ENCODE measurements around the gene CYP39A1.

CYP39A1 gene, protein sequence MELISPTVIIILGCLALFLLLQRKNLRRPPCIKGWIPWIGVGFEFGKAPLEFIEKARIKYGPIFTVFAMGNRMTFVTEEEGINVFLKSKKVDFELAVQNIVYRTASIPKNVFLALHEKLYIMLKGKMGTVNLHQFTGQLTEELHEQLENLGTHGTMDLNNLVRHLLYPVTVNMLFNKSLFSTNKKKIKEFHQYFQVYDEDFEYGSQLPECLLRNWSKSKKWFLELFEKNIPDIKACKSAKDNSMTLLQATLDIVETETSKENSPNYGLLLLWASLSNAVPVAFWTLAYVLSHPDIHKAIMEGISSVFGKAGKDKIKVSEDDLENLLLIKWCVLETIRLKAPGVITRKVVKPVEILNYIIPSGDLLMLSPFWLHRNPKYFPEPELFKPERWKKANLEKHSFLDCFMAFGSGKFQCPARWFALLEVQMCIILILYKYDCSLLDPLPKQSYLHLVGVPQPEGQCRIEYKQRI

DNA sequence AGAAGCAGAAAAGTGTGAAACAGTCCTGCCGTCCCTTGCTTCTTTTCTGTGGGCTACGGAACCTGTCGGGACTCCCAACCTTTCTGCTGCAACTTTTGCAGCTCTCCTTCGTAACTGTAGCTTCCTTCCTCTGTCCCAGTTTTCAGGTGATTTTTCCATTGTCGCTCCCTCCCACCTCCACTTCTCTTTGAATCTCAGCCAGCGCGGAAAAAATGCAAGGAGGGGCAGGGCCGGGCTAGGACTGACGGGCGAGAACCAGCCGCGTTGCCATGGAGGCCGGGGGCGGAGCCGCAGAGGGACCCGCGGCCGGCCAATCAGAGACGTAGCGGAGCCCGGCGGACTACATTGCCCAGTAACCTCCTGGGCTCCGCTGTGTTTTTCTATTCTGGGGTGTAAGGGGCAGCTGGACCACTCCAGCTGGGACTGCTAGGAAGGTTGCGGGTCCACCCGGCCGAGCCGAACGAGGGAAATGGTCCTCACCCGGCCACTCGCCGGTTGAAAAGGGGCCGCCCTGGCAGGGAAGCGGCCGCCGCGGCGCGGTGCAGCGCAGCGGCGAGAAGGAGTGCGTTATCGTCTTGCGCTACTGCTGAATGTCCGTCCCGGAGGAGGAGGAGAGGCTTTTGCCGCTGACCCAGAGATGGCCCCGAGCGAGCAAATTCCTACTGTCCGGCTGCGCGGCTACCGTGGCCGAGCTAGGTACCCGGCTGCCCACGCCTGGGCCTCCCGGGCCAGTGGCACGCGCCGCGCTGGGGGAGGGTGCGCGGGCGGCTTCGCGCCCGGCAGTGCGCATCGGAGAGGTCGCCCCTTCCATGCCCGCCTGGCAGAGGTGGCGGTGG, at the start of gene CYP39A1, which contains the start of gene SLC25A27:
Gene CYP39A1 (minus strand): TSS at position 216 of the 836 bp plus-strand sequence. CDS start 236 bp downstream, outside the sequence.
Gene SLC25A27 (plus strand): TSS at position 373 of the 836 bp plus-strand sequence. CDS start 218 bp downstream, at position 591.
- H3K9me3 Mint-ChIP-seq, result no peaks in the 10 kb centered on the region
- peaks cover 13% of the 10 kb centered on the region for H3K4me1 Mint-ChIP-seq
- DNase-seq (ENCODE audit: low spot score in 2 of 2), result peak; percentile 37 to 49
- ATAC-seq (replicated peaks; ENCODE audit: extremely low read depth, poor library complexity, severe bottlenecking), result peak; percentile 96
- H3K27me3 Mint-ChIP-seq, result peaks cover 70% of the 10 kb centered on the region
- H3K4me3 Mint-ChIP-seq, result peak within 1 kb of the TSS; percentile 82
- H3K36me3 Mint-ChIP-seq (ENCODE audit: insufficient read depth), result peaks cover 5% of the 10 kb centered on the region
- H3K27ac Mint-ChIP-seq (ENCODE audit: low read depth), result no peak within 1 kb of the TSS

GRCh38 chr6:46699970-46700369, 47.4 kb upstream of the CYP39A1 start:
- H3K27ac Mint-ChIP-seq (ENCODE audit: low read depth), result no peak overlapping the region
- DNase-seq (ENCODE audit: low spot score in 2 of 2), result no peak
- no peaks in the 10 kb centered on the region for H3K36me3 Mint-ChIP-seq (ENCODE audit: insufficient read depth)

DNA sequence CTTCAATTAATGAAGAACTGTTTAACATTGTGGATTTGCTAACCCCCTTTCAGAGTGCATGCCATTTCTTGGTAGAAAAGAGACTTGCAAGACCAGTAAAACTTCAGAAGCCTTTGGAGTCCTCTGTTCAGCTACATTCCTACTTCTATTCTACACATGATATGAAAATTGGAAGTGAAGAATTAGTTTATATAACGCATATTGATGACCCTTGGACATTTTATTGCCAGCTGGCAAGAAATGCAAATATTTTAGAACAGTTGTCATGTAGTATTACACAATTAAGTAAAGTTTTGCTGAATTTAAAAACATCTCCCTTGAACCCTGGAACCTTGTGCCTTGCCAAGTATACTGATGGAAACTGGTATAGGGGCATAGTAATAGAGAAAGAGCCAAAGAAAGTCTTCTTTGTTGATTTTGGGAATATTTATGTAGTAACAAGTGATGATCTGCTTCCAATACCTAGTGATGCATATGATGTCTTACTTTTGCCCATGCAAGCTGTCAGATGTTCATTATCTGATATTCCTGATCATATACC, 38.4 kb upstream of the CYP39A1 start:
- Mint-ChIP-seq H3K27ac (ENCODE audit: low read depth) (no peak overlapping the region), H3K4me1 (no peaks in the 10 kb centered on the region), H3K36me3 (ENCODE audit: insufficient read depth) (peaks cover 6% of the 10 kb centered on the region), H3K27me3 (peaks cover 44% of the 10 kb centered on the region), H3K4me3 (no peak overlapping the region), H3K9me3 (no peaks in the 10 kb centered on the region)
- DNase-seq (ENCODE audit: low spot score in 2 of 2) (no peak), ATAC-seq (replicated peaks; ENCODE audit: extremely low read depth, poor library complexity, severe bottlenecking) (no peak)

More at GRCh38 chr6:46699970-46700369, 47.4 kb upstream of the CYP39A1 start:
- Mint-ChIP-seq H3K27me3 (peaks cover 55% of the 10 kb centered on the region), H3K4me3 (no peak overlapping the region), H3K9me3 (no peaks in the 10 kb centered on the region), H3K4me1 (no peaks in the 10 kb centered on the region)
- ATAC-seq (replicated peaks; ENCODE audit: extremely low read depth, poor library complexity, severe bottlenecking), result no peak

- Mint-ChIP-seq H3K4me1 (no peaks in the 10 kb centered on the region), H3K4me3 (no peak overlapping the region), H3K27me3 (peaks cover 38% of the 10 kb centered on the region), H3K9me3 (no peaks in the 10 kb centered on the region), H3K36me3 (ENCODE audit: insufficient read depth) (peaks cover 6% of the 10 kb centered on the region), H3K27ac (ENCODE audit: low read depth) (no peak overlapping the region)
- DNase-seq (ENCODE audit: low spot score in 2 of 2) (no peak), ATAC-seq (replicated peaks; ENCODE audit: extremely low read depth, poor library complexity, severe bottlenecking) (no peak)
Observed at GRCh38 chr6:46690141-46690755, 37.6 kb upstream of the CYP39A1 start.

- H3K4me1 Mint-ChIP-seq, result no peaks in the 10 kb centered on the region
- ATAC-seq (replicated peaks; ENCODE audit: extremely low read depth, poor library complexity, severe bottlenecking), result no peak
- H3K27ac Mint-ChIP-seq (ENCODE audit: low read depth), result no peak overlapping the region
- H3K36me3 Mint-ChIP-seq (ENCODE audit: insufficient read depth), result peaks cover 6% of the 10 kb centered on the region
- no peaks in the 10 kb centered on the region for H3K9me3 Mint-ChIP-seq
- no peak for DNase-seq (ENCODE audit: low spot score in 2 of 2)
- H3K27me3 Mint-ChIP-seq, result peaks cover 44% of the 10 kb centered on the region
- no peak overlapping the region for H3K4me3 Mint-ChIP-seq
Observed at GRCh38 chr6:46689657-46690056, 37.0 kb upstream of the CYP39A1 start.

- Mint-ChIP-seq H3K27me3 (peaks cover 46% of the 10 kb centered on the region), H3K4me3 (no peak overlapping the region), H3K4me1 (no peaks in the 10 kb centered on the region), H3K27ac (ENCODE audit: low read depth) (no peak overlapping the region), H3K36me3 (ENCODE audit: insufficient read depth) (peaks cover 6% of the 10 kb centered on the region), H3K9me3 (no peaks in the 10 kb centered on the region)
- no peak for ATAC-seq (replicated peaks; ENCODE audit: extremely low read depth, poor library complexity, severe bottlenecking)
- DNase-seq (ENCODE audit: low spot score in 2 of 2), result no peak
Observed at GRCh38 chr6:46688966-46689335, 36.3 kb upstream of the CYP39A1 start.

GRCh38 chr6:46688117-46688965, 35.7 kb upstream of the CYP39A1 start:
- H3K27me3 Mint-ChIP-seq, result peaks cover 40% of the 10 kb centered on the region
- H3K4me3 Mint-ChIP-seq, result no peak overlapping the region
- ATAC-seq (replicated peaks; ENCODE audit: extremely low read depth, poor library complexity, severe bottlenecking), result no peak
- H3K27ac Mint-ChIP-seq (ENCODE audit: low read depth), result no peak overlapping the region
- peaks cover 2% of the 10 kb centered on the region for H3K36me3 Mint-ChIP-seq (ENCODE audit: insufficient read depth)
- H3K9me3 Mint-ChIP-seq, result no peaks in the 10 kb centered on the region
- H3K4me1 Mint-ChIP-seq, result no peaks in the 10 kb centered on the region
- DNase-seq (ENCODE audit: low spot score in 2 of 2), result no peak

DNA sequence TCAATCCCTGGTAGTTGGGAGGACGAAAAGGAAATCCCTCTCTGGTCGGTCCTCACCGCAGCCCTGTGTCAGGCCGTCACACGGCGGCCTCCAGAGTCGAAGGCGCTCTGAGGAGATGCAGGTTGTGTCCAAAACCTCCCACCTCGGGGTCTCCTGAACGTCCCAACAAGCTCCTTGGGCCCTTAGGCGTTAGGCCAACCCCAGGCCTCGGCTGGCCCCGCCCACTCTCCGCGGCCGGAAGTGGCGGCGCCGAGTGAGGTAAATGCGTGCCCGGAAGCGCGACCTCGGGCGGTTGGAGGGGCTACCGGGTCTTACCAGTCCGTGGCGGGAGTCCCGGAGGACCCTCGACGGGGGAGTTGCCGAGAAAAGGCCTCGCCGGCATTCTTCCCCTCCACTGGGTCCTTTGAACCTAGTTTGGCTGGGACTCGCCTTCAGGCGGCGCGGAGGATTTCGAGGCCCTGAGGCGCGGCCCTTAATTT, 35.0 kb upstream of the CYP39A1 start, which contains the start of gene TDRD6:
Gene TDRD6 (plus strand): TSS at position 267 of the 479 bp plus-strand sequence. CDS start 244 bp downstream, outside the sequence.
- H3K4me1 Mint-ChIP-seq, result no peaks in the 10 kb centered on the region
- no peak within 1 kb of the TSS for H3K27ac Mint-ChIP-seq (ENCODE audit: low read depth)
- DNase-seq (ENCODE audit: low spot score in 2 of 2), result no peak
- H3K36me3 Mint-ChIP-seq (ENCODE audit: insufficient read depth), result peaks cover 2% of the 10 kb centered on the region
- H3K4me3 Mint-ChIP-seq, result no peak within 1 kb of the TSS
- no peak for ATAC-seq (replicated peaks; ENCODE audit: extremely low read depth, poor library complexity, severe bottlenecking)
- H3K27me3 Mint-ChIP-seq, result peaks cover 34% of the 10 kb centered on the region
- H3K9me3 Mint-ChIP-seq, result no peaks in the 10 kb centered on the region

DNA sequence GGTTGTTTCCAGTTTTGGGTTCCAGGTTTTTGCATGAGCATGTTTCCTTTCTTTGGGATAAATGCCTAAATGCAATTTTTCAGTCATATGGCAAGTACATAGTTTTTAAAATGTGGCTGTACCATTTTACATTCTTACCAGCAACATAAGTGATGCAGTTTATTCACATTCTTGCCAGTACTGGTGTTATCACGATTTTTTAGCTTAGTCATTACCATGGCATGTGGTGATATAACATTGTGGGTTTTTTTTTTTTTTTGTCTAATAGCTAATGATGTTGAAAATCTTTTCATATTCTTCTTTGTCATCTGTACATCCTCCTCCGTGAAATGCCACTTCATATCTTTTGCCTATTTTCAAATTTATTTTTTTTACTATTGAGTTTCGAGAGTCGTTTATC, 32.2 kb upstream of the CYP39A1 start:
- Mint-ChIP-seq H3K27ac (ENCODE audit: low read depth) (no peak overlapping the region), H3K27me3 (peaks cover 37% of the 10 kb centered on the region), H3K36me3 (ENCODE audit: insufficient read depth) (peaks cover 2% of the 10 kb centered on the region), H3K9me3 (no peaks in the 10 kb centered on the region), H3K4me1 (no peaks in the 10 kb centered on the region), H3K4me3 (no peak overlapping the region)
- no peak for ATAC-seq (replicated peaks; ENCODE audit: extremely low read depth, poor library complexity, severe bottlenecking)
- DNase-seq (ENCODE audit: low spot score in 2 of 2), result no peak

GRCh38 chr6:46677314-46677654, 24.7 kb upstream of the CYP39A1 start:
- Mint-ChIP-seq H3K4me3 (no peak overlapping the region), H3K4me1 (no peaks in the 10 kb centered on the region), H3K9me3 (no peaks in the 10 kb centered on the region), H3K27ac (ENCODE audit: low read depth) (no peak overlapping the region), H3K36me3 (ENCODE audit: insufficient read depth) (no peaks in the 10 kb centered on the region), H3K27me3 (peaks cover 38% of the 10 kb centered on the region)
- DNase-seq (ENCODE audit: low spot score in 2 of 2) (no peak), ATAC-seq (replicated peaks; ENCODE audit: extremely low read depth, poor library complexity, severe bottlenecking) (no peak)

GRCh38 chr6:46676604-46677313, 24.1 kb upstream of the CYP39A1 start:
- Mint-ChIP-seq H3K27me3 (peaks cover 33% of the 10 kb centered on the region), H3K4me1 (no peaks in the 10 kb centered on the region), H3K4me3 (no peak overlapping the region), H3K27ac (ENCODE audit: low read depth) (no peak overlapping the region), H3K9me3 (no peaks in the 10 kb centered on the region), H3K36me3 (ENCODE audit: insufficient read depth) (no peaks in the 10 kb centered on the region)
- DNase-seq (ENCODE audit: low spot score in 2 of 2), result no peak
- no peak for ATAC-seq (replicated peaks; ENCODE audit: extremely low read depth, poor library complexity, severe bottlenecking)

Data from central memory CD8-positive, alpha-beta T cell (primary cell).